ENCODE data around the gene RNF14.
"Not testable (repeated sequence)": the region's sequence is repeated elsewhere in the genome, so short reads cannot be mapped to it uniquely, and the experiment has no call there.

The RNF14 gene

DNA sequence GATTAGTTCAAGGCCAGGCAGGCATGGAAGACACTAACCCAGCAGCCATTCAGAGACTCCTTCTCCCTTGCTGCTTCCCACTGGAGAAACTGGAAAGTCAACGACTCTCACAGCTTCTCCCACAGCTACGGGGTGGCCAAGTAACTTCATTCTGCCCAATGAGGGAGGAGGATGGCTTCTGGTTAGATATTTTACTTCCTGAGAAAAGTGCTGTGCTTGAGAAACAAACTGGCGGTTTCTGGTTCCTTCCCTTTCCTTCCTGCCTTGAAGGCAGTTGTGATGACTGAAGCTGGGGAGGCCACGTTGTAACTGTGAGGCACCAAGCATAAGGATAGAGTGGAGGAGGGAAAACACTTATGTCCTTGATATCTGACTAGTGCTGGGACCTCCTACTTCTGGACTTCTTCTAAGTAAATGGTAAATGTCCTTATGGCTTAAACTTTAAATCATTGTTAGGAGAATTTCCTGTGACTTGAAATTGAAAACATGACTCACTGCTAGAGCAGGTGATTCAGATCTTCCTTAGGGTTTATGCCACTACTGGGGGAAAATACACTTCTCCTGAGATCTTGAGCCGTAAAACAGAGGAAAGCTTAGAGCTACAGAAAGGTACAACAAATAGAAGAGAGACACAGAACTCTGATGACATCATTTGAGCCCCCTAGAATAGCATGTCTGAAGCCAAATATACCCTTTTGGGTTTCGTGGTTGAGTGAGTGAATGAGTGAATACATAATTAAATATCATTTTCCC is 47.1 kb downstream of the RNF14 start:
- DNase-seq (ENCODE audit: low read depth), result no peak

DNA sequence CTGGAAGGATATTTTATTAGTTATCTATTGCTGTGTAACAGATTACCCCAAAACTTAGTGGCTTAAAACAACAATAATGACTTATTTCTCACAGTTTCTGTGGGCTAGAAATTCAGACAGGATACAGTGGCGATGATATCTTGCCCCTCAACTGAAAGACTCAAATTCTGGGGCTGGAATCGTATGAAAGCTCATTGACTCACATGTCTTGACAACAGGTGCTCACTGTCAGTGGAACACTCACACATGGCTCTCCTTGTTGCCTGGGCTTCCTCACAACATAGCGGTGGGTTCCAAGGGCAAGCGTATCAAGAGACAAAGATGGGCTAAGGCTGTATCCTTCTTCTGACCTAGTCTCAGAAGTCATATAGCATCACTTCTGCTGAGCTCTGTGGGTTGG is 47.7 kb downstream of the RNF14 start:
- DNase-seq (ENCODE audit: low read depth), result no peak

- DNase-seq (ENCODE audit: low read depth), result no peak
Measured at GRCh38 chr5:142017832-142018427, 49.0 kb downstream of the RNF14 start.

DNA sequence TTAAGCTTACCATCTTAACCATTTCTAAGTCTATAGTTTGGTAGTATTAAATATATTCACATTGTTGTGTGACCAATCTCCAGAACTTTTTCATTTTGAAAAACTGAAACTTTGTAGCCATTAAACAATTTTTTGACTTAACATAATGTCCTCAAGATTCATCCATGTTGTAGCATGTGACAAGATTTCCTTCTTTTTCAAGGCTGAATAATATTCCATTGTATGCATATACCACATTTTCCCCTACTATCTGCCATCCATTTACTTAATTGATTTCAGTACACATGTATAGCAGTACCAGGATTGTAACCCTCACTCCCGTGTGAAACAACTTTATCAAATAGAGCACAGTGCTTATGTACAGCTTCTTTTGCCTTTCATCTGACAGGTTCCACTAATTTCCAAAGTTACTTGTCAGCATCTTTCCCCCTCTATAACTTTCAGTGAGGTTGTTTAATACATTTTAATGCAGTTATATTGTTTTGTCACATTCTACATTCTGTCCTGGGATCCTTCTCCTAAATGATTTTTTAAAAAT is 51.3 kb downstream of the RNF14 start:
- DNase-seq (ENCODE audit: low read depth), result no peak

DNA sequence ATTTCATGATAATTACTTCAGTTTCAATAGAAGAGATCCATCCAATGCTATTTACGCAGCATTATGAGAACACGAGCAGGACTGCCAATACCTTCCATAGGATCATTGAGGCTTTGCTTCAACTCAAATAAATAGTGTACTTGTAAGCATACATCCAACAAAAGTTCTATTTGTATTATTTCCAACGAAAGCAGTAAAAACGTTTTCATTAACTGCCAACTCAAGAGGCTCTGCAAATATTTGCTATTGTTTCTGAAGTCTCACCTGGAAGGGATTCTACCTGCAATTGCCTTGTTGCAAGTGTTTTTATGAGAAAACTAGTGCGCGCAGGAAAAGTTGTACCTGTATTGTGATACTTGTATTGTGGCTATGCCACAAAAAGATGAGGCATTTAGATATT is 54.9 kb downstream of the RNF14 start:
- DNase-seq (ENCODE audit: low read depth), result no peak

DNA sequence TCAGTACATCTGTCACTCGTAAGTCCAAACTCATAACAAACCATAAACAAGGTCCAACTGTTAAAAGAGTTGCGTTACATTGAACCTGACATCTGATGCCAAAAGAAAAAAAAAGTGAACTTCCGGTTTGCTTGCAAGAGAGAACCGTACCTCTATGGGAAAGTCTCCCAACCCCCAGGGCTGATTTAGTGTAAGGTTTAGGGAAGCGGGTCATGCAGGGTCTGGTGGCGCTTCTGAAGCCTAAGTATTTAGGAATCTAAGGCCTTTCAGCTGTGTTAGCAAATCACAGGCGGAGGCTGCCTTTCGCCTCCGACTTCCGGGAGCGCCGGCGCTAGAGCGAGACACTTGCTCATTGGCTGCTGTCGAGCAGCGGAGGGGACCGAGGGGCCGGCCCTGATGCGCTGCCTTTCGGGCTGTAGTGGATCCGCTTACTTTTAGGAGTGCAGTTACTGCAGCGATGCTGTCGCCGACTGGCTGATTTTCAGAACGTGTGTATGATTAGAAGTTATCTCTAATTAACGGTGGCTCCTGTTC is 55.9 kb downstream of the RNF14 start:
- peak; percentile 65 for DNase-seq (ENCODE audit: low read depth)

DNA sequence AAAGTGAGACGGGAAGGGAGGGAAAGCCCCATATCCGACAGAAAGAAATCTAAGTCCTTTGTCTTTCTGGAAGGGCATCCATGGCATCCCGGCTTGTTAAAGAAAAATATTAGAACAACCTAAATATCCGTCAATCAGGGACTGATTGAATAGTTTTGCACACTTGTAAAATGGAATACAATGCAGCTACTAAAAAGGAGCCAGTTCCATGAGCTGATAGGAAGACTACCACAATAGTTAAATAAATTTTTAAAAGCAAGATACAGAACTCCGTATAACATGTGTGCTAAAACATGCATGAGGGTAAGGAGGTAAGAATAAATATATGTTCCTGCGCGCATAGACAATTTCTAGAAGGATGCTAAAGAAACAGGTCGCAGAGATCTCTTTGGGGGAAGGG is 56.7 kb downstream of the RNF14 start:
- no peak for DNase-seq (ENCODE audit: low read depth)

- no peak for DNase-seq (ENCODE audit: low read depth)
Measured at GRCh38 chr5:142032150-142032549, 63.2 kb downstream of the RNF14 start.

GRCh38 chr5:142032747-142033631 is 64.1 kb downstream of the RNF14 start:
- no peak for DNase-seq (ENCODE audit: low read depth)

- DNase-seq (ENCODE audit: low read depth), result not testable (repeated sequence)
Measured at GRCh38 chr5:142033632-142034567, 65.0 kb downstream of the RNF14 start.

GRCh38 chr5:142034994-142035393 is 66.1 kb downstream of the RNF14 start:
- no peak for DNase-seq (ENCODE audit: low read depth)

GRCh38 chr5:142036918-142037317 is 68.0 kb downstream of the RNF14 start:
- no peak for DNase-seq (ENCODE audit: low read depth)

GRCh38 chr5:142037599-142037998 is 68.7 kb downstream of the RNF14 start:
- DNase-seq (ENCODE audit: low read depth), result not testable (repeated sequence)

- no peak for DNase-seq (ENCODE audit: low read depth)
Measured at GRCh38 chr5:142038735-142039134, 69.8 kb downstream of the RNF14 start.
